Non-pigmented ciliary epithelial cell (primary cell): Measurements from ENCODE around the gene TSPAN14.
"Not testable (repeated sequence)": the region's sequence is repeated elsewhere in the genome, so short reads cannot be mapped to it uniquely, and the experiment has no call there.

ENCODE experiments used
- DNase-seq: peaks from one replicate; pipeline ENCODE4 v3.0.0-alpha.2; 2010; ENCODE audit warnings: low read depth

TSPAN14 gene

DNA sequence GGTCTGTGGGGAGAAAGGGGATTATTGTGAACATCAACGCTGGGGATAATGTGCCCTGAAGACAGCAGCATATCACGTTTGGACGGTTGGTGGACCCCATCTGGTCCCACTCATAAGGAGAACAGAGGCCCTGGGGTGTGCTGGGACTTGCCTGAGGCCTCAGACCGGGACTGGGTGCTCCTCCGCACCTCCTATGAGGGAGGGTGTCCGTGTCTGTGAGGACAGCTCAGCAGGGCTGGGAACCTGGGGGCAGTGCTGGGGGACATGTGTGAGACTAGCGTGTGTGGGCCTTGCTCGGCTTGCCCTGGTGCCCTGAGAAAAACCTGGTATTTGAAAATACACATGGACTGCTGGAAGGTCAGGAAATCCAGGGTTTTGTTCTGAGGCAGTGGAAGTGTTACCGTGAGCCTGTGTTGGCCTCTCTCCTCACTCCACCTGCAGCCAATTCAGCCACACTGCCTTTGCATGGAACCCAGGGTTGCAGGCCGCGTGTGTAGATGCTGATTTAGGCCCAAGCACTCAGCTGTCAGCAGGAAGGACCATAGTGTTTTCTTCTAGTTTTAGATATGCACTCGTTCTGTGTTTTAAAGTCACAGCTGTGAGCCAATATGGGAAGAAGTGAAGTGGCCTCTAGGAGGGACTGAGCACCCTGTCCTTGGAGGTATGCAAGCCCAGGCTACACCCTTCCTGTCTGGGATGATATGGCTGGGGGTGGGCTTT, 70.2 kb downstream of the TSPAN14 start:
- no peak for DNase-seq

GRCh38 chr10:80526218-80526617, 72.1 kb downstream of the TSPAN14 start:
- DNase-seq: no peak

GRCh38 chr10:80526742-80527141, 72.6 kb downstream of the TSPAN14 start:
- DNase-seq: no peak

DNA sequence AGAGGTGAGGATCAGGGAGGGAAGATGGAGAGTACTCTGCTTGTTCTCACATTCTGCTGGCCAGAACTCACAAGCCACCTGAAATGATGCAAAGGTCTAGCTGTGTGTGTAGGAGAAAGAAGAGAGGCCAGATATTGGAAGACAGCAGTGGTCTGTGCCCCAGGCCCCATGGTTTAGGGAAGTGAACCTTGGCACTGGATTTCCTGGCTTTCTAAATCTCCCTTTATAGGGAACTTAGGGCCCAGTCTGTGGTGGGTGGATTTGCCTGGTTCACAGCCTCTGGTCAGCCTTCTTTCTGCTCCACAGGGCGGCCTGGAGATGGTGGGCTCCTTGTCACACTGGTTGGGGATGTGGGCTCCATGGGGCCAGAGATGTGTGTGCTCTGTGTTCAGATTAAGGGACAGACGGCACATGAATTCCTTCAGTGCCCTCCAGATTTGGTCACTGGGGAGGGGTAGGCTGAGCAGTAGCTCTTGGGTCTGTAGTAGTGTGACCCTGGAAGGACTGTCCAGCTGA, 74.1 kb downstream of the TSPAN14 start:
- no peak for DNase-seq

GRCh38 chr10:80528901-80529300, 74.8 kb downstream of the TSPAN14 start:
- DNase-seq: no peak

DNA sequence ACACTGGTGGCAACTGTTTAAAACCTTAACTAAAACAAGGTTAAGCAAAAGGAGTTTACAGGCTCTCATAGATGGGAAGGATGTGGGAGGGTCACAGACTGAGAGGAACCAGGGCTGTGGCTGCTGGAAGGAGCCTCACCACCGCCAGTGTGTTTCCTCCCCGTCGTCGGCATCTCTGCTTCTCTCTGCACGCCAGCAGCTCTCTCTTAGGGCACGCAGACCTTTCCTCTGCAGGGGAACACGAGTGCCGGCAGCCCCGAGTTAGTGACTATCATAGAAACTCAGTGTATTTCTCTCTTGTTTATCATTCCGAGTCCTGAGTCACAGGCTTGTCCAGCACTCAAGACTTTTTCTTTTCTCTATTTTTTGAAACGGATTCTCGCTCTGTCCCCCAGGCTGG, 75.5 kb downstream of the TSPAN14 start:
- DNase-seq: no peak

GRCh38 chr10:80530251-80530650, 76.1 kb downstream of the TSPAN14 start:
- DNase-seq: no peak

DNA sequence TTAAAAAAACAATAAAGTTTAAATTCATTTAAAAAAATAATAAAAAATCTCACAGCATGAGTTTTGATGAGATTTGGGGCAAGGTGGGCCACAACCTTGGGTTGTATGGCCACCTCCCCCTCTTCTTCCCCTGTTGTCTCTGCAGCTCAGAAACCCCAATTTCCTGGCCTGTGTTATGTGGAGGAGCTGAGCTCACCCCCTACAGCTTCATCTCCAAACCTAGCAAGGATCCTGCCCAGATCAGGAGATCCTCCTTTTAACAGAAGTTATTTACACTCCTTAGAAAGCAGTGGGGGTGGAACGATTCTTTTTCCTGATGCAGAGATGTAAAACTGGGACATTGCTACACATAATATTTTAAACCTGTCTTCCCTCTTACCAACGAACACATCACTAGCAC, 76.7 kb downstream of the TSPAN14 start:
- DNase-seq: no peak

GRCh38 chr10:80532571-80532970, 78.5 kb downstream of the TSPAN14 start:
- no peak for DNase-seq

DNA sequence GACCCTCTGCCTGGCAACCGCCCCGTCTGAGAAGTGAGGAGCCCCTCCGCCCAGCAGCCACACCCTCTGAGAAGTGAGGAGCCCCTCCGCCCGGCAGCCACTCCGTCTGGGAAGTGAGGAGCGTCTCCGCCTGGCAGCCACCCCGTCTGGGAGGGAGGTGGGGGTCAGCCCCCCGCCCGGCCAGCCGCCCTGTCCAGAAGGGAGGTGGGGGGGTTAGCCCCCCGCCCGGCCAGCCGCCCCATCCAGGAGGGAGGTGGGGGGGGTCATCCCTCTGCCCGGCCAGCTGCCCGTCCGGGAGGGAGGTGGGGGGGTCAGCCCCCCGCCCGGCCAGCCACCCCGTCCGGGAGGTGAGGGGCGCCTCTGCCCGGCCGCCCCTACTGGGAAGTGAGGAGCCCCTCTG, 79.9 kb downstream of the TSPAN14 start:
- DNase-seq: not testable (repeated sequence)

DNA sequence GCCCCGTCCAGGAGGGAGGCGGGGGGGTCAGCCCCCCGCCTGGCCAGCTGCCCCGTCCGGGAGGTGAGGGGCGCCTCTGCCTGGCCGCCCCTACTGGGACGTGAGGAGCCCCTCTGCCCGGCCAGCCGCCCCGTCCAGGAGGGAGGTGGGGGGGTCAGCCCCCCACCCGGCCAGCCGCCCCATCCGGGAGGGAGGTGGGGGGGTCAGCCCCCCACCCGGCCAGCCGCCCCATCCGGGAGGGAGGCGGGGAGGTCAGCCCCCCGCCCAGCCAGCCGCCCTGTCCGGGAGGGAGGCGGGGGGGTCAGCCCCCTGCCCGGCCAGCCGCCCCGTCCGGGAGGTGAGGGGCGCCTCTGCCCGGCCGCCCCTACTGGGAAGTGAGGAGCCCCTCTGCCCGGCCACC, 80.5 kb downstream of the TSPAN14 start:
- not testable (repeated sequence) for DNase-seq

- DNase-seq: no peak
These were observed 81.7 kb downstream of the TSPAN14 start for GRCh38 chr10:80535671-80536360.

- no peak for DNase-seq
These were observed 82.3 kb downstream of the TSPAN14 start for GRCh38 chr10:80536361-80536835.

- no peak for DNase-seq
These were observed 83.1 kb downstream of the TSPAN14 start for GRCh38 chr10:80537086-80537735.

DNA sequence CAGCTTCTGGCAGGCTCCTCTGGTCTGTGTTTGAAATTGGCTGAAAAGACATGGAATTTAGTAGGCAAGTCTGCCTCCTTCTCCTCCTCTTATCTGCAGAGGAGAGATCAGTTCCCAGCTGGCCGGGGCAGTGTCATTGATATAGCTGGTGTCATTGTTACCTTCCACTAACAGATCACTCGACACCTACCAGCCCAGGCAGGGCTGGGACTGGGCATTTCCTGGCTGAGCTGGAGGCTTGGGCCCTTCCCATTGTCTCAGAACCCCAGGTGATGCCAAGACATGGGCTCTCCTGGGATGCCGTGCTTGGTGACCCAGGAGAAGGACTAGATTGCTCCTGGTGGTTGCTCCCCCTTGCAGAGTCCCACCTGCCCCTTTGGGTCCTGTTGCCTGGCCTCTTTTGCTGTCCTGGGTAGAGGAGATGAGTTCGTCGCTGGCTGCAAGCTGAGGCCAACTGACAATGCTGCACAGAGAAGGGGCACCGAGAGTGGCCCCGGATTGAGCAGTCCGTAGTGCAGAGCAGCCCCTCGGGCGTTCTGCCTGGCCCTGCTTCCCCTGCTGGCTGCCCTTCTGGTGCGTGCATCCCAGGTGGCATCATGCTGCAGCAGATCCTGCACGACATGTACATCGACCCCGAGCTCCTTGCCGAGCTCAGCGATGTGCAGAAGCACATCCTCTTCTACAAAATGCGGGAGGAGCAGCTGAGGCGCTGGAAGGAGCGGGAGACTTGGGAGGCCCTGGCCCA, 83.8 kb downstream of the TSPAN14 start, which contains the start of gene SH2D4B:
Gene SH2D4B, plus strand, starts transcription at position 167 of the 745 bp plus-strand sequence. Its CDS starts 430 bp downstream, at position 597.
- no peak for DNase-seq

GRCh38 chr10:80538481-80539185, 84.5 kb downstream of the TSPAN14 start:
- no peak for DNase-seq

DNA sequence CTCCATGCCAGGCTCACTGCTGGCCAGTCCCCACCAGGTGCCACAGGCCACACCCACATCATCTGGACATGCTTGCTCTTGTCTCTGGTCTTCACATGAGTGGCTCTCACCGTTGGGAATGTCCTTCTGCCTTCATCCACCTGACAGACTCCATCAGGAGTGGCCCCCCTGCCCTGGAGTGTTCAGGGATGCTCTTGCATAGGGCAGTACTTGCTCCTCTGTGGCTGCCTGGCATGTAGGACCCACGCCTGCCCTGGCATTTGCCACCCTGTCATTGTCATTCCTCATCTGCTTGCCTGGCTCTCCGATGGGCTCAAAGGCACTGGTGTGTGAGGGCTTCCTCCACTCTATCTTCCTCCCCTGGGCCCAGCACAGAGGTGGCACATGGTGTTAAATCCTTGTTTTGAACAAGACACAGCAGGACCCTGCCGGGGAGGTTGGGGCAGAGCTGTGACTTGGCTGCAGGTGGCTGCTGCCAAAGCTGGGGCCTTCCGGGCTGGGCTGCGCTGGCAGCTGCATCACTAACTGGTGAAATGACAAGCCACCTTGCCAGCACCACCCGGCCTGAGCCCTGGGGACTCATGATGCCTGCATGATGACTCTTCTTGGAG, 85.4 kb downstream of the TSPAN14 start:
- no peak for DNase-seq

- DNase-seq: no peak
These were observed 86.0 kb downstream of the TSPAN14 start for GRCh38 chr10:80540136-80540535.

GRCh38 chr10:80540618-80540980, 86.5 kb downstream of the TSPAN14 start:
- DNase-seq: no peak

- DNase-seq: no peak
These were observed 87.1 kb downstream of the TSPAN14 start for GRCh38 chr10:80540981-80541750.
